Upper lobe of left lung (tissue), 4 donors: Measurements from ENCODE around the gene CLASP1.

Experiments used
- CTCF ChIP-seq, 6 experiments: fragments of 450-650 bp in 4 of 6; fragments of 200-600 bp in 2 of 6; sonication (generic) in 2 of 6; IDR thresholded peaks; one replicate each; pipeline ENCODE4 v1.5.1; 2016 to 2019; ENCODE audit warnings: antibody characterized with exemption in 6 of 6
- POLR2A ChIP-seq, 4 donors: fragments of 450-650 bp; IDR thresholded peaks; one replicate each; pipeline ENCODE4 v1.5.1; 2016 to 2017; ENCODE audit warnings: antibody characterized with exemption in 4 of 4, mild to moderate bottlenecking in 2 of 4

- TF ChIP-seq POLR2A (IDR thresholded peaks at IDR 0.05), result no peak
- no peak for TF ChIP-seq CTCF (IDR thresholded peaks at IDR 0.05)
Observed at GRCh38 chr2:121355488-121355887, 293.8 kb downstream of the CLASP1 start.
